Activated B cell treated with CpG ODN at 0.5 μM for 24 hours (primary cell): ENCODE results near the gene ASB15. TPM values are rescaled to one million over a fixed set of nuclear protein-coding genes. Genes with fewer than 3 reads are reported as not detected.

Experiments used
- ATAC-seq: fragments of 200-7000 bp; cut with Tn5 transposase; one replicate; pipeline ENCODE4 v1.10.0; 2021; ENCODE audit warnings: low read depth, mild to moderate bottlenecking, moderate library complexity
- CTCF ChIA-PET: fragments of 350-600 bp; sonication (Branson Sonifier 250); formaldehyde crosslinking; loops from one replicate; lab custom pipeline; 2021; ENCODE audit warnings: antibody characterized with exemption; lab: Charles Lee
- POLR2A ChIA-PET: fragments of 350-600 bp; sonication (Branson Sonifier 250); formaldehyde crosslinking; loops from one replicate; lab custom pipeline; 2021; ENCODE audit warnings: antibody characterized with exemption; lab: Charles Lee
- DNase-seq: peaks from one replicate; pipeline ENCODE4 v3.0.0; 2022
- H3K27ac Mint-ChIP-seq: one replicate; pipeline ENCODE4 v1.8.0; 2020; ENCODE audit warnings: mixed read lengths
- H3K27me3 Mint-ChIP-seq: one replicate; pipeline ENCODE4 v1.8.0; 2021; ENCODE audit warnings: mixed read lengths
- H3K36me3 Mint-ChIP-seq: one replicate; pipeline ENCODE4 v1.8.0; 2021; ENCODE audit warnings: low read depth, mixed read lengths
- H3K4me1 Mint-ChIP-seq: one replicate; pipeline ENCODE4 v1.8.0; 2021; ENCODE audit warnings: mixed read lengths
- H3K4me3 Mint-ChIP-seq: one replicate; pipeline ENCODE4 v1.8.0; 2020; ENCODE audit warnings: mild to moderate bottlenecking, mixed read lengths
- H3K9me3 Mint-ChIP-seq: one replicate; pipeline ENCODE4 v1.8.0; 2020; ENCODE audit warnings: mixed read lengths
- intact Hi-C: fragments of 100-400 bp; cut with micrococcal nuclease; formaldehyde crosslinking; loops from one replicate; pipeline ENCODE4 v1.15.1; 2024
- total RNA-seq: library from RNA; stranded (reverse); gene quantifications from 2 replicates; pipeline ENCODE4 v1.2.3, GENCODE V29; 2022
- TF ChIP-seq, protein P1 (sequence below): fragments of 200-600 bp; IDR thresholded peaks from one replicate; pipeline ENCODE4 v1.8.0; 2022; ENCODE audit warnings: antibody characterized with exemption, mild to moderate bottlenecking

ASB15 gene
- total RNA-seq, 1 donor from 2014 or later: not detected

GRCh38 chr7:123573896-123574467, 27.6 kb upstream of the ASB15 start:
- CTCF ChIA-PET: no interaction called here
- no peak overlapping the region for H3K27ac Mint-ChIP-seq
- peaks cover 6% of the 10 kb centered on the region for H3K4me1 Mint-ChIP-seq
- DNase-seq (no peak), ATAC-seq (no peak)
- peaks cover 11% of the 10 kb centered on the region for H3K27me3 Mint-ChIP-seq
- TF ChIP-seq, protein P1, sequence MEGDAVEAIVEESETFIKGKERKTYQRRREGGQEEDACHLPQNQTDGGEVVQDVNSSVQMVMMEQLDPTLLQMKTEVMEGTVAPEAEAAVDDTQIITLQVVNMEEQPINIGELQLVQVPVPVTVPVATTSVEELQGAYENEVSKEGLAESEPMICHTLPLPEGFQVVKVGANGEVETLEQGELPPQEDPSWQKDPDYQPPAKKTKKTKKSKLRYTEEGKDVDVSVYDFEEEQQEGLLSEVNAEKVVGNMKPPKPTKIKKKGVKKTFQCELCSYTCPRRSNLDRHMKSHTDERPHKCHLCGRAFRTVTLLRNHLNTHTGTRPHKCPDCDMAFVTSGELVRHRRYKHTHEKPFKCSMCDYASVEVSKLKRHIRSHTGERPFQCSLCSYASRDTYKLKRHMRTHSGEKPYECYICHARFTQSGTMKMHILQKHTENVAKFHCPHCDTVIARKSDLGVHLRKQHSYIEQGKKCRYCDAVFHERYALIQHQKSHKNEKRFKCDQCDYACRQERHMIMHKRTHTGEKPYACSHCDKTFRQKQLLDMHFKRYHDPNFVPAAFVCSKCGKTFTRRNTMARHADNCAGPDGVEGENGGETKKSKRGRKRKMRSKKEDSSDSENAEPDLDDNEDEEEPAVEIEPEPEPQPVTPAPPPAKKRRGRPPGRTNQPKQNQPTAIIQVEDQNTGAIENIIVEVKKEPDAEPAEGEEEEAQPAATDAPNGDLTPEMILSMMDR: no peak
- POLR2A ChIA-PET: no interaction called here
- no peaks in the 10 kb centered on the region for H3K36me3 Mint-ChIP-seq
- intact Hi-C loops: no loop called here
- H3K4me3 Mint-ChIP-seq: no peak overlapping the region
- no peaks in the 10 kb centered on the region for H3K9me3 Mint-ChIP-seq

- no peak overlapping the region for H3K4me3 Mint-ChIP-seq
- ATAC-seq: no peak
- ChIA-PET CTCF (no interaction called here), POLR2A (no interaction called here)
- no peaks in the 10 kb centered on the region for H3K36me3 Mint-ChIP-seq
- no peaks in the 10 kb centered on the region for H3K4me1 Mint-ChIP-seq
- intact Hi-C loops: no loop called here
- no peaks in the 10 kb centered on the region for H3K9me3 Mint-ChIP-seq
- no peak overlapping the region for H3K27ac Mint-ChIP-seq
- TF ChIP-seq, protein P1: no peak
- H3K27me3 Mint-ChIP-seq: peaks cover 31% of the 10 kb centered on the region
- no peak for DNase-seq
Observed at GRCh38 chr7:123579416-123579815, 22.2 kb upstream of the ASB15 start.

- intact Hi-C loops: no loop called here
- DNase-seq: no peak
- ATAC-seq: no peak
- POLR2A ChIA-PET: no interaction called here
- Mint-ChIP-seq H3K4me1 (no peaks in the 10 kb centered on the region), H3K9me3 (no peaks in the 10 kb centered on the region), H3K4me3 (no peak overlapping the region), H3K27ac (no peak overlapping the region), H3K36me3 (no peaks in the 10 kb centered on the region), H3K27me3 (peaks cover 29% of the 10 kb centered on the region)
- CTCF ChIA-PET: no interaction called here
- TF ChIP-seq, protein P1: no peak
Observed at GRCh38 chr7:123580406-123581161, 21.0 kb upstream of the ASB15 start.

DNA sequence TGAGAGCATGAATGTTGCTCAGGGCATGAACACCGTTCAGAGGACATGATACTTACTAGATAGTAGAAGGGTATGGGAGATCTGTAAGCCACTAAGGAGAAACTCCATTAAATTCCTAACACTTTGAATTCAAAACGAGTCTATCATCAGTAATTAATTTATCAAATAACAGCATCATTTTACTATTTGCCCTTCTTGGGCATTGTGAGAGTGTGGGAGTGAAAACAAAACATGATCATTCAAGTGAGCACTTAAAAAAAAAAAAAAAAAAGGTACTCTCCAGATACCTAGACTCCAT, 20.5 kb upstream of the ASB15 start:
- intact Hi-C loops: no loop called here
- ChIA-PET CTCF (no interaction called here), POLR2A (no interaction called here)
- ATAC-seq (no peak), DNase-seq (no peak)
- H3K4me1 Mint-ChIP-seq: no peaks in the 10 kb centered on the region
- TF ChIP-seq, protein P1: no peak
- H3K27ac Mint-ChIP-seq: no peak overlapping the region
- no peak overlapping the region for H3K4me3 Mint-ChIP-seq
- no peaks in the 10 kb centered on the region for H3K36me3 Mint-ChIP-seq
- no peaks in the 10 kb centered on the region for H3K9me3 Mint-ChIP-seq
- peaks cover 30% of the 10 kb centered on the region for H3K27me3 Mint-ChIP-seq

DNA sequence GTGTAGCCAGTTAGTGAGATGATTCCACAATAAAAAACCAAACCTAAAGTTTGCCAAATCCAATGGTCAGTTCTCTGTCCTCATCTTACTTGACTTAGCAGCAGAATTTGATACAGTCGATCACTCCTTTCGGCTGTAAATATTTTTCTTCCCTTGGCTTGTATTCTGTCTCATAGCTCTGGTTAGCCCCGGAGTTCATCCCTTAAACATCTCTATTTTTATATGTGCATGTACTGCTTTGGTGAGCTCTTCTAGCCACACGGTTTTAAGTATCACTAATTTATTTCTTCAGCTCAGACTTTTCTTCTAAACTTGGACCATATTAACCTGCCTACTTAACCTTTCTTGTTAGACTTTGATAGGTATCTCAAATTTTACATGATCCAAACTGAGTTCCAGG, 17.8 kb upstream of the ASB15 start:
- no peak for ATAC-seq
- Mint-ChIP-seq H3K27me3 (peaks cover 25% of the 10 kb centered on the region), H3K36me3 (no peaks in the 10 kb centered on the region), H3K4me1 (no peaks in the 10 kb centered on the region), H3K4me3 (no peak overlapping the region), H3K9me3 (no peaks in the 10 kb centered on the region), H3K27ac (no peak overlapping the region)
- ChIA-PET POLR2A (interaction anchor here (0.7 kb wide), 1 partner anchor 35 kb away, joined by 14 read pairs; no protein-coding TSS in a partner anchor), CTCF (no interaction called here)
- intact Hi-C loops: no loop called here
- DNase-seq: no peak
- TF ChIP-seq, protein P1: no peak
